ENCODE data around the gene KATNB1.
"Not testable (repeated sequence)": the region's sequence is repeated elsewhere in the genome, so short reads cannot be mapped to it uniquely, and the experiment has no call there.

Gene KATNB1

GRCh38 chr16:57784334-57784733 lies 48.8 kb downstream of the KATNB1 start:
- Mint-ChIP-seq H3K4me1 (ENCODE audit: low read depth) (no peaks in the 10 kb centered on the region), H3K27me3 (ENCODE audit: low read depth) (no peaks in the 10 kb centered on the region), H3K9me3 (no peaks in the 10 kb centered on the region), H3K4me3 (no peak overlapping the region), H3K36me3 (ENCODE audit: low read depth) (no peaks in the 10 kb centered on the region), H3K27ac (no peak overlapping the region)

- Mint-ChIP-seq H3K4me3 (no peak overlapping the region), H3K9me3 (no peaks in the 10 kb centered on the region), H3K27me3 (ENCODE audit: low read depth) (no peaks in the 10 kb centered on the region), H3K4me1 (ENCODE audit: low read depth) (no peaks in the 10 kb centered on the region), H3K27ac (no peak overlapping the region), H3K36me3 (ENCODE audit: low read depth) (no peaks in the 10 kb centered on the region)
These were observed 49.8 kb downstream of the KATNB1 start for GRCh38 chr16:57785385-57785784.

GRCh38 chr16:57785924-57786323 lies 50.4 kb downstream of the KATNB1 start:
- Mint-ChIP-seq H3K27ac (no peak overlapping the region), H3K36me3 (ENCODE audit: low read depth) (no peaks in the 10 kb centered on the region), H3K27me3 (ENCODE audit: low read depth) (no peaks in the 10 kb centered on the region), H3K9me3 (no peaks in the 10 kb centered on the region), H3K4me1 (ENCODE audit: low read depth) (no peaks in the 10 kb centered on the region), H3K4me3 (no peak overlapping the region)

GRCh38 chr16:57786632-57787518 lies 51.3 kb downstream of the KATNB1 start:
- H3K27ac Mint-ChIP-seq = no peak overlapping the region
- H3K36me3 Mint-ChIP-seq (ENCODE audit: low read depth) = no peaks in the 10 kb centered on the region
- H3K27me3 Mint-ChIP-seq (ENCODE audit: low read depth) = no peaks in the 10 kb centered on the region
- no peak overlapping the region for H3K4me3 Mint-ChIP-seq
- H3K4me1 Mint-ChIP-seq (ENCODE audit: low read depth) = no peaks in the 10 kb centered on the region
- no peaks in the 10 kb centered on the region for H3K9me3 Mint-ChIP-seq

GRCh38 chr16:57787519-57787905 lies 51.9 kb downstream of the KATNB1 start:
- Mint-ChIP-seq H3K27me3 (ENCODE audit: low read depth) (peaks cover 3% of the 10 kb centered on the region), H3K9me3 (no peaks in the 10 kb centered on the region), H3K4me1 (ENCODE audit: low read depth) (no peaks in the 10 kb centered on the region), H3K36me3 (ENCODE audit: low read depth) (no peaks in the 10 kb centered on the region), H3K4me3 (no peak overlapping the region), H3K27ac (no peak overlapping the region)

- H3K4me1 Mint-ChIP-seq (ENCODE audit: low read depth) = no peaks in the 10 kb centered on the region
- no peak overlapping the region for H3K27ac Mint-ChIP-seq
- H3K4me3 Mint-ChIP-seq = no peak overlapping the region
- H3K36me3 Mint-ChIP-seq (ENCODE audit: low read depth) = no peaks in the 10 kb centered on the region
- peaks cover 3% of the 10 kb centered on the region for H3K27me3 Mint-ChIP-seq (ENCODE audit: low read depth)
- H3K9me3 Mint-ChIP-seq = no peaks in the 10 kb centered on the region
These were observed 52.8 kb downstream of the KATNB1 start for GRCh38 chr16:57788252-57788841.

GRCh38 chr16:57788951-57789350 lies 53.4 kb downstream of the KATNB1 start:
- Mint-ChIP-seq H3K4me3 (no peak overlapping the region), H3K9me3 (no peaks in the 10 kb centered on the region), H3K4me1 (ENCODE audit: low read depth) (no peaks in the 10 kb centered on the region), H3K27me3 (ENCODE audit: low read depth) (peaks cover 3% of the 10 kb centered on the region), H3K27ac (no peak overlapping the region), H3K36me3 (ENCODE audit: low read depth) (no peaks in the 10 kb centered on the region)

GRCh38 chr16:57791195-57791892 lies 55.8 kb downstream of the KATNB1 start:
- Mint-ChIP-seq H3K4me3 (no peak overlapping the region), H3K27me3 (ENCODE audit: low read depth) (peaks cover 3% of the 10 kb centered on the region), H3K4me1 (ENCODE audit: low read depth) (no peaks in the 10 kb centered on the region), H3K27ac (no peak overlapping the region), H3K9me3 (no peaks in the 10 kb centered on the region), H3K36me3 (ENCODE audit: low read depth) (no peaks in the 10 kb centered on the region)

- Mint-ChIP-seq H3K27me3 (ENCODE audit: low read depth) (peaks cover 7% of the 10 kb centered on the region), H3K4me1 (ENCODE audit: low read depth) (no peaks in the 10 kb centered on the region)
These were observed 56.4 kb downstream of the KATNB1 start for GRCh38 chr16:57791893-57792461.

GRCh38 chr16:57794849-57795430 lies 59.4 kb downstream of the KATNB1 start:
- H3K27ac Mint-ChIP-seq = no peak overlapping the region
- H3K27me3 Mint-ChIP-seq (ENCODE audit: low read depth) = peaks cover 21% of the 10 kb centered on the region
- no peaks in the 10 kb centered on the region for H3K9me3 Mint-ChIP-seq
- no peak overlapping the region for H3K4me3 Mint-ChIP-seq
- peaks cover 12% of the 10 kb centered on the region for H3K4me1 Mint-ChIP-seq (ENCODE audit: low read depth)
- no peaks in the 10 kb centered on the region for H3K36me3 Mint-ChIP-seq (ENCODE audit: low read depth)

More at GRCh38 chr16:57791893-57792461, 56.4 kb downstream of the KATNB1 start:
- H3K4me3 Mint-ChIP-seq = no peak overlapping the region
- no peak overlapping the region for H3K27ac Mint-ChIP-seq
- H3K36me3 Mint-ChIP-seq (ENCODE audit: low read depth) = no peaks in the 10 kb centered on the region
- H3K9me3 Mint-ChIP-seq = no peaks in the 10 kb centered on the region

GRCh38 chr16:57795431-57795878 lies 59.9 kb downstream of the KATNB1 start:
- no peak overlapping the region for H3K27ac Mint-ChIP-seq
- peaks cover 15% of the 10 kb centered on the region for H3K4me1 Mint-ChIP-seq (ENCODE audit: low read depth)
- H3K27me3 Mint-ChIP-seq (ENCODE audit: low read depth) = peaks cover 26% of the 10 kb centered on the region
- H3K9me3 Mint-ChIP-seq = no peaks in the 10 kb centered on the region
- no peaks in the 10 kb centered on the region for H3K36me3 Mint-ChIP-seq (ENCODE audit: low read depth)
- no peak overlapping the region for H3K4me3 Mint-ChIP-seq

GRCh38 chr16:57796014-57796413 lies 60.4 kb downstream of the KATNB1 start:
- Mint-ChIP-seq H3K4me1 (ENCODE audit: low read depth) (peaks cover 16% of the 10 kb centered on the region), H3K27me3 (ENCODE audit: low read depth) (peaks cover 31% of the 10 kb centered on the region)
- H3K4me3 Mint-ChIP-seq; H3K9me3 Mint-ChIP-seq; H3K27ac Mint-ChIP-seq; H3K36me3 Mint-ChIP-seq (ENCODE audit: low read depth): not testable (repeated sequence)

- peaks cover 38% of the 10 kb centered on the region for H3K27me3 Mint-ChIP-seq (ENCODE audit: low read depth)
- no peak overlapping the region for H3K4me3 Mint-ChIP-seq
- H3K9me3 Mint-ChIP-seq = no peaks in the 10 kb centered on the region
- H3K4me1 Mint-ChIP-seq (ENCODE audit: low read depth) = peaks cover 16% of the 10 kb centered on the region
- no peak overlapping the region for H3K27ac Mint-ChIP-seq
- no peaks in the 10 kb centered on the region for H3K36me3 Mint-ChIP-seq (ENCODE audit: low read depth)
These were observed 61.6 kb downstream of the KATNB1 start for GRCh38 chr16:57797216-57797525.

- Mint-ChIP-seq H3K27me3 (ENCODE audit: low read depth) (peaks cover 39% of the 10 kb centered on the region), H3K36me3 (ENCODE audit: low read depth) (peaks cover 2% of the 10 kb centered on the region), H3K27ac (no peak overlapping the region), H3K4me1 (ENCODE audit: low read depth) (peaks cover 19% of the 10 kb centered on the region), H3K9me3 (no peaks in the 10 kb centered on the region), H3K4me3 (no peak overlapping the region)
These were observed 62.1 kb downstream of the KATNB1 start for GRCh38 chr16:57797526-57798266.

All from T-helper 1 cell treated with Interleukin-12 subunit alpha and Interleukin-12 subunit beta and Interleukin-4 antibody, amounts not matched to agents 30 μg/mL and 1 μg/mL, for 36 hours (primary cell).